Endothelial cell of umbilical vein (primary cell): Measurements from ENCODE around the gene EXOC1L. TPM values are rescaled to one million over a fixed set of nuclear protein-coding genes. Genes with fewer than 3 reads are reported as not detected.

Source experiments
- BruUV-seq: library from RNA; stranded (reverse); fragments of 400-500 nt; replicated peaks from 2 replicates; lab custom pipeline; 2021; lab: Mats Ljungman, UMichigan
- CTCF ChIA-PET: fragments of 300-600, 350-600 bp; sonication (Branson Sonifier 250); formaldehyde crosslinking; loops from one replicate; lab custom pipeline; 2021; ENCODE audit warnings: antibody characterized with exemption, inconsistent platforms; lab: Charles Lee
- POLR2A ChIA-PET: fragments of 300-600, 350-600 bp; sonication (Branson Sonifier 250); formaldehyde crosslinking; loops from one replicate; lab custom pipeline; 2021; ENCODE audit warnings: antibody characterized with exemption, inconsistent platforms; lab: Charles Lee
- DNase-seq: peaks from one replicate; pipeline ENCODE4 v3.0.0-alpha.2; 2011; ENCODE audit warnings: low read depth, low spot score
- FAIRE-seq: peaks from 2 replicates; lab custom pipeline; 2011; peaks lifted over from hg19 to GRCh38; lab: Jason Lieb, UNC
- H2AFZ ChIP-seq: 2 replicates; pipeline ENCODE4 v1.6.0; 2012; ENCODE audit warnings: low read depth, low read length, control low read depth, inconsistent platforms
- H3K27ac ChIP-seq: 2 replicates; pipeline ENCODE4 v1.5.1; 2011; ENCODE audit warnings: low read depth, mild to moderate bottlenecking, control low read depth, low read length, moderate library complexity; ENCODE audit not compliant: insufficient read depth
- H3K27me3 ChIP-seq, 2 experiments: 2 replicates each; pipeline versions ENCODE4 v1.6.0 to v1.6.1; 2011; ENCODE audit warnings: low read length in 2 of 2, mixed read lengths in 1 of 2; ENCODE audit not compliant: control insufficient read depth in 2 of 2, insufficient read depth in 2 of 2
- H3K36me3 ChIP-seq, 2 experiments: 2 replicates in 1 of 2; 3 replicates in 1 of 2; pipeline ENCODE4 v1.5.1; 2011; ENCODE audit warnings: low read length in 2 of 2, mild to moderate bottlenecking in 1 of 2, moderate library complexity in 1 of 2; ENCODE audit not compliant: control insufficient read depth in 2 of 2, insufficient read depth in 2 of 2; ENCODE audit errors: extremely low read depth in 1 of 2
- H3K4me1 ChIP-seq: 3 replicates; pipeline ENCODE4 v1.5.1; 2011; ENCODE audit warnings: mild to moderate bottlenecking, low read length; ENCODE audit not compliant: control insufficient read depth, insufficient read depth; ENCODE audit errors: extremely low read depth
- H3K4me2 ChIP-seq: 2 replicates; pipeline ENCODE4 v1.6.1; 2011; ENCODE audit warnings: low read length, control low read depth, mixed read lengths; ENCODE audit not compliant: insufficient read depth
- H3K4me3 ChIP-seq, 3 experiments: fragments of 200-600 bp in 1 of 3; sonication (generic), shearing (Covaris generic) in 1 of 3; replicated peaks in 1 of 3; 2 replicates each; pipeline ENCODE4 v1.5.1; 2011 to 2016; ENCODE audit warnings: control low read depth in 3 of 3, low read length in 3 of 3, mild to moderate bottlenecking in 2 of 3, inconsistent platforms in 1 of 3, low read depth in 1 of 3, moderate library complexity in 1 of 3; ENCODE audit not compliant: insufficient read depth in 1 of 3
- H3K79me2 ChIP-seq: 2 replicates; pipeline ENCODE4 v1.6.0; 2012; ENCODE audit warnings: low read length, inconsistent platforms; ENCODE audit not compliant: control insufficient read depth, insufficient read depth
- H3K9ac ChIP-seq: replicated peaks from 2 replicates; pipeline ENCODE3; 2011; ENCODE audit warnings: low read length, control low read depth; ENCODE audit not compliant: insufficient read depth; ENCODE audit errors: extremely low read depth
- H3K9me1 ChIP-seq: replicated peaks from 3 replicates; pipeline ENCODE4 v1.6.0; 2011; ENCODE audit warnings: mild to moderate bottlenecking, low read length; ENCODE audit not compliant: control insufficient read depth, insufficient read depth; ENCODE audit errors: extremely low read depth
- H3K9me3 ChIP-seq: replicated peaks from 2 replicates; pipeline ENCODE4 v1.5.1; 2012; ENCODE audit warnings: low read length, inconsistent platforms; ENCODE audit not compliant: control insufficient read depth, insufficient read depth
- H4K20me1 ChIP-seq: replicated peaks from 2 replicates; pipeline ENCODE3; 2011; ENCODE audit warnings: mild to moderate bottlenecking, low read length; ENCODE audit not compliant: control insufficient read depth, insufficient read depth; ENCODE audit errors: extremely low read depth
- EZH2 ChIP-seq: IDR thresholded peaks from 2 replicates; pipeline ENCODE4 v1.6.1; 2012; ENCODE audit warnings: borderline replicate concordance, low read depth, mild to moderate bottlenecking, moderate library complexity, low read length, inconsistent platforms; ENCODE audit not compliant: severe bottlenecking
- GATA2 ChIP-seq: IDR thresholded peaks from 2 replicates; pipeline ENCODE4 v1.7.0; 2011; ENCODE audit warnings: low read depth, mild to moderate bottlenecking, moderate library complexity, mixed read lengths, low read length; ENCODE audit not compliant: insufficient read length, insufficient read depth
- MAX ChIP-seq: IDR thresholded peaks from 2 replicates; pipeline ENCODE4 v1.6.1; 2011; ENCODE audit not compliant: insufficient read depth, insufficient read length
- POLR2A ChIP-seq: IDR thresholded peaks from 2 replicates; pipeline ENCODE4 v1.6.1; 2012; ENCODE audit warnings: low read depth, mild to moderate bottlenecking, control low read depth, low read length
- POLR2AphosphoS5 ChIP-seq: IDR thresholded peaks from 2 replicates; pipeline ENCODE4 v1.6.1; 2012; ENCODE audit warnings: low read depth, mild to moderate bottlenecking, control low read depth, low read length, moderate library complexity; ENCODE audit not compliant: insufficient read depth
- dilution Hi-C: fragments of 300-500 bp; cut with MboI; formaldehyde crosslinking; loops from one replicate; pipeline ENCODE4 v1.15.0; 2019; ENCODE audit warnings: low sequenced_read_pairs; ENCODE audit not compliant: extremely low pct_ligation_motif_present
- intact Hi-C: fragments of 100-400 bp; cut with micrococcal nuclease; formaldehyde crosslinking; loops from one replicate; pipeline ENCODE4 v1.10.0; 2022
- polyA plus RNA-seq, 4 experiments: library from polyadenylated mRNA; depleted of rRNA in 3 of 4; stranded (reverse) in 3 of 4; unstranded in 1 of 4; fragments of >200 nt; gene quantifications; 2 replicates each; pipeline versions ENCODE4 v1.2.1 to v1.2.3, GENCODE V29; 2011 to 2012; ENCODE audit warnings: missing spikeins in 1 of 4
- total RNA-seq: library from RNA; stranded (reverse); gene quantifications from 2 replicates; pipeline ENCODE4 v1.2.3, GENCODE V29; 2021
- TF ChIP-seq, protein P1 (sequence below), 2 donors: IDR thresholded peaks; 1 replicate in 1 of 2; 2 replicates in 1 of 2; pipeline ENCODE4 v1.5.1; 2011; ENCODE audit warnings: low read length in 2 of 2, mild to moderate bottlenecking in 2 of 2, moderate library complexity in 2 of 2, control low read depth in 1 of 2, inconsistent platforms in 1 of 2, low read depth in 1 of 2; ENCODE audit not compliant: insufficient read depth in 1 of 2; ENCODE audit errors: extremely low read depth in 1 of 2

EXOC1L gene
- total and polyA plus RNA-seq, 2 donors (not counting 3 experiments of a cell fraction or from before 2014, with no cell fraction given): not detected

GRCh38 chr4:55838952-55839351, 19.4 kb downstream of the EXOC1L start:
- no peaks in the 10 kb centered on the region for H3K4me1 ChIP-seq

More at GRCh38 chr4:55838952-55839351, 19.4 kb downstream of the EXOC1L start:
- H4K20me1 ChIP-seq: no peaks in the 10 kb centered on the region
- no peaks in the 10 kb centered on the region for H3K79me2 ChIP-seq
- H2AFZ ChIP-seq: no peak overlapping the region
- no peak overlapping the region for H3K9ac ChIP-seq
- DNase-seq (no peak), FAIRE-seq (no peak)
- H3K27me3 ChIP-seq: peaks cover 0 to 18% of the 10 kb centered on the region in 2 experiments
- POLR2A ChIA-PET: no interaction called here
- H3K36me3 ChIP-seq: no peaks in the 10 kb centered on the region
- H3K9me1 ChIP-seq: no peaks in the 10 kb centered on the region
- dilution Hi-C loops (no loop called here), intact Hi-C loops (loop anchor here (5.0 kb wide), 1 partner anchor 398 kb away; no protein-coding TSS in a partner anchor)
- TF ChIP-seq GATA2: no peak
- TF ChIP-seq MAX: no peak
- no peak for TF ChIP-seq POLR2AphosphoS5
- no peak for TF ChIP-seq EZH2
- TF ChIP-seq, protein P1, sequence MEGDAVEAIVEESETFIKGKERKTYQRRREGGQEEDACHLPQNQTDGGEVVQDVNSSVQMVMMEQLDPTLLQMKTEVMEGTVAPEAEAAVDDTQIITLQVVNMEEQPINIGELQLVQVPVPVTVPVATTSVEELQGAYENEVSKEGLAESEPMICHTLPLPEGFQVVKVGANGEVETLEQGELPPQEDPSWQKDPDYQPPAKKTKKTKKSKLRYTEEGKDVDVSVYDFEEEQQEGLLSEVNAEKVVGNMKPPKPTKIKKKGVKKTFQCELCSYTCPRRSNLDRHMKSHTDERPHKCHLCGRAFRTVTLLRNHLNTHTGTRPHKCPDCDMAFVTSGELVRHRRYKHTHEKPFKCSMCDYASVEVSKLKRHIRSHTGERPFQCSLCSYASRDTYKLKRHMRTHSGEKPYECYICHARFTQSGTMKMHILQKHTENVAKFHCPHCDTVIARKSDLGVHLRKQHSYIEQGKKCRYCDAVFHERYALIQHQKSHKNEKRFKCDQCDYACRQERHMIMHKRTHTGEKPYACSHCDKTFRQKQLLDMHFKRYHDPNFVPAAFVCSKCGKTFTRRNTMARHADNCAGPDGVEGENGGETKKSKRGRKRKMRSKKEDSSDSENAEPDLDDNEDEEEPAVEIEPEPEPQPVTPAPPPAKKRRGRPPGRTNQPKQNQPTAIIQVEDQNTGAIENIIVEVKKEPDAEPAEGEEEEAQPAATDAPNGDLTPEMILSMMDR (IDR thresholded peaks at IDR 0.05; ENCODE audit: extremely low read depth in 1 of 2, insufficient read depth in 1 of 2, low read depth in 1 of 2, low read length in 2 of 2): no peak
- TF ChIP-seq POLR2A: no peak
- H3K9me3 ChIP-seq: no peaks in the 10 kb centered on the region
- H3K4me2 ChIP-seq: no peak overlapping the region
- CTCF ChIA-PET: no interaction called here
- no TSS peak for BruUV-seq
- H3K4me3 ChIP-seq: no peak overlapping the region
- no peak overlapping the region for H3K27ac ChIP-seq
